Small intestine (tissue), 7 donors: ENCODE measurements around the gene PARD3B. TPM values are rescaled to one million over a fixed set of nuclear protein-coding genes. Genes with fewer than 3 reads are reported as not detected.

Experiments
- DNase-seq, 2 donors: peaks; one replicate each; pipeline versions ENCODE4 v3.0.0 to v3.0.0-alpha.2; 2013
- FAIRE-seq: peaks from 2 replicates; lab custom pipeline; 2012; peaks lifted over from hg19 to GRCh38; lab: Jason Lieb, UNC
- H3K27ac ChIP-seq, 3 donors: one replicate each; pipeline ENCODE4 v1.5.1; 2013; ENCODE audit warnings: low read length in 2 of 3, mild to moderate bottlenecking in 2 of 3, control low read depth in 1 of 3, inconsistent platforms in 1 of 3, low read depth in 1 of 3, moderate library complexity in 1 of 3
- H3K27me3 ChIP-seq, 3 donors: one replicate each; pipeline ENCODE4 v1.6.1; 2013; ENCODE audit warnings: low read length in 3 of 3, inconsistent platforms in 1 of 3; ENCODE audit not compliant: control insufficient read depth in 3 of 3, insufficient read depth in 3 of 3
- H3K36me3 ChIP-seq, 3 donors: one replicate each; pipeline ENCODE4 v1.6.1; 2013; ENCODE audit warnings: low read length in 3 of 3, inconsistent platforms in 1 of 3, low read depth in 1 of 3, mild to moderate bottlenecking in 1 of 3, moderate library complexity in 1 of 3; ENCODE audit not compliant: control insufficient read depth in 3 of 3, insufficient read depth in 2 of 3
- H3K4me1 ChIP-seq, 3 donors: one replicate each; pipeline ENCODE4 v1.6.1; 2013; ENCODE audit warnings: low read length in 2 of 3, inconsistent platforms in 1 of 3, low read depth in 1 of 3, mild to moderate bottlenecking in 1 of 3, moderate library complexity in 1 of 3; ENCODE audit not compliant: control insufficient read depth in 3 of 3, insufficient read depth in 2 of 3
- H3K4me3 ChIP-seq, 3 donors: one replicate each; pipeline ENCODE4 v1.5.1; 2013; ENCODE audit warnings: low read length in 3 of 3, control low read depth in 1 of 3, inconsistent platforms in 1 of 3, low read depth in 1 of 3, mild to moderate bottlenecking in 1 of 3, moderate library complexity in 1 of 3
- H3K9me3 ChIP-seq, 2 donors: one replicate each; pipeline ENCODE4 v1.6.1; 2013; ENCODE audit warnings: low read depth in 1 of 2, low read length in 1 of 2; ENCODE audit not compliant: control insufficient read depth in 2 of 2, insufficient read depth in 1 of 2
- WGBS, 3 donors: extraction: QIAGEN DNeasy Blood & Tissue Kit; methylation state at CpG; one replicate each; pipeline ENCODE4 v1.1.7; 2013; 5-methylcytosine and 5-hydroxymethylcytosine counted together
- polyA plus RNA-seq, 4 donors: library from polyadenylated mRNA; stranded (reverse) in 3 of 4; unstranded in 1 of 4; fragments of 200-250 nt in 3 of 4; fragments of 120-200 nt in 1 of 4; gene quantifications; one replicate each; pipeline versions ENCODE4 v1.2.1 to v1.2.3, GENCODE V29; 2013
- donor health status: healthy with polysubstance abuse.
- donor health status: control.
- donor health status: control.
- donor health status: Bipolar disorder and iron deficiency.
- donor health status: healthy.

PARD3B gene
- polyA plus RNA-seq, 4 donors, result 2.8 to 10.7 (median 3.6) TPM

DNA sequence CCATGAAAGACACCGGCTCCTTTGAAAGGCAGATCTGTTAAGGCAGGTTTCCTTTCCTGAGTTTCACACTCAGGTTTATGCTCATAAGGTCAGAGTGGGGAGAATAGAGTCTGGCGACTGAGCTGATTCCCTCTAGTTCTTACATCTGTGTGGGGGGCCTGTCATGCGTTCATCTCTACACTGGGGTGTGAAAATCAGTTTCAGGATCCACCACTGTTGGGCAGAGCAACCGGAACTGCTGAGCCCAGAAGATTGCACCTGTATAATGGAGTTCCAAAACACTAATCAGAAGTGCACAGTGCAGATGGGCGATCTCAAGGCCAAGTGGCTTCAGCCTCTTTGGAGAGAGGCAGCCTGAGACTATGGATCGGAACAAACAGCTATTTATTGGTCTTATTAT is 955.7 kb downstream of the PARD3B start:
- no peak overlapping the region for H3K4me3 ChIP-seq
- DNase-seq (no peak), FAIRE-seq (no peak)
- peaks cover 0 to 5% (median 0%) of the 10 kb centered on the region in 3 donors for H3K36me3 ChIP-seq
- no peaks in the 10 kb centered on the region for H3K27me3 ChIP-seq
- 84 to 93% (median 89%) methylated on average over 6 of the region's 6 CpGs for WGBS, 3 donors
- H3K9me3 ChIP-seq, result no peaks in the 10 kb centered on the region
- no peaks in the 10 kb centered on the region for H3K4me1 ChIP-seq
- no peak overlapping the region for H3K27ac ChIP-seq

DNA sequence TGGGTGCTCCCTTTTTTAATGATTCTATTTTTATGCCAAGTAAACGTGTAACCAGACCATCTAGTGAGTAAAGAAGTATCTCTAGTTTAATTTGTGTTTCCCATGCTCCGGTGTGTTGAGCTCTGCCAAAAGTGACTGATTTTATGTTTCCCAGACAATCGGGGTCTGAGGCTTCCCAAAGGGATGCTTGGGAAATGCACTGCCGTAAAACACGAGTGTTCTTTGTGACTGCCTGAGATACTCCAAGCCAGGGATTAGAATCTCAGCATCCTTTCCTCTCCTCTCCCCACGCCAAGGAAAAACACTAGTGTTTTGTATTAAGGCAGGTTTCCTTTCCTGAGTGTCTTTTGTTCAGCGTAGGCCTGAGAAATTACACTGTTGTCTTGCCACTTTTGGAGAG is 956.6 kb downstream of the PARD3B start:
- no peak for FAIRE-seq

DNA sequence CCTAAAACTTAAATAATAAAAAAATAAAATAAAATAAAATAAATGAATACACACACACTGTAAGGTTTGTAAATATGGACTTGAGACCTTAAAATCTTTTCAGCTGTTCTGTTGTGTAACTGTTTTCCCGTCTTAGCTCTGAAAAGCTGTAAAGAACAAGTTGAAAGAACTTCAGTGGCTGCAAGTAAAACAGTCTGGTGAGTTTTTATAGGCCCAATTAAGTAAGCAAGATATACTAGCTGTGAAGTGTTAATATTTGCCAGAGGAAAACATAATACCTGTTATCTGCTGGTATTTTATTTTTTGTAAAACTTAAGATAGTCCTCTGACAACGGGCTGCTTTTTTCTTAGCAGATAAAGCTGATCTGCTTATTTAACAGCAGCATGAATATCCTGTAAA is 960.1 kb downstream of the PARD3B start:
- WGBS, 3 donors, result 19 to 64% (median 35%) methylated on average over 2 of the region's 2 CpGs

More for the DNA sequence above, 956.6 kb downstream of the PARD3B start:
- Histone ChIP-seq H3K4me1 (no peaks in the 10 kb centered on the region), H3K9me3 (no peaks in the 10 kb centered on the region), H3K27ac (no peak overlapping the region), H3K27me3 (no peaks in the 10 kb centered on the region), H3K36me3 (peaks cover 0 to 5% (median 0%) of the 10 kb centered on the region in 3 donors), H3K4me3 (no peak overlapping the region)
- WGBS, 3 donors, result 82 to 88% (median 86%) methylated on average over 7 of the region's 7 CpGs
- no peak for DNase-seq

DNA sequence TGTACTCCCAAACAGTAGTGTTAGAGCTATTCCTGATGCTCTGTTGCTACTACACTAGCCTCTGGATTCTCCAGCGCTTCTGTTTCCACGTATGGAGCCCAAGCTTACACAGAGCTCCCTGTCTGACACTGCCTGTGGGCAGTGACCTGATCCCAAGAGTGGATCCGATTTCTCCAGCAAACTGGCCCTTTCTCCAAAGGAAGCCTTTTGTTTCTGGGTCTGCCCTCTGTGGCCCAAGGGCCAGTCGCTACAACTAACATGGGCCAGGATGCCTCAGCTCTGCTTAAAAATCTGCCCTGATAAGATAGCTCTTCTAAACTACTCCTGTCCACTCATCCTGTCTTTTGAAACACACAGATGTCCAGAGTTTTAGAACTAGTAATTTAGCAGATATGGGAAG is 964.4 kb downstream of the PARD3B start:
- Histone ChIP-seq H3K4me1 (no peaks in the 10 kb centered on the region), H3K4me3 (no peak overlapping the region), H3K9me3 (no peaks in the 10 kb centered on the region), H3K27ac (no peak overlapping the region), H3K27me3 (no peaks in the 10 kb centered on the region), H3K36me3 (no peaks in the 10 kb centered on the region)
- WGBS, 3 donors, result 90 to 97% (median 94%) methylated on average over 4 of the region's 4 CpGs
- FAIRE-seq, result no peak
- no peak for DNase-seq

More for the DNA sequence above, 960.1 kb downstream of the PARD3B start:
- no peak overlapping the region for H3K4me3 ChIP-seq
- DNase-seq (peak; percentile 28 to 57), FAIRE-seq (no peak)
- no peaks in the 10 kb centered on the region for H3K4me1 ChIP-seq
- peaks cover 0 to 5% (median 0%) of the 10 kb centered on the region in 3 donors for H3K36me3 ChIP-seq
- no peaks in the 10 kb centered on the region for H3K27me3 ChIP-seq
- no peak overlapping the region for H3K27ac ChIP-seq
- H3K9me3 ChIP-seq, result no peaks in the 10 kb centered on the region

DNA sequence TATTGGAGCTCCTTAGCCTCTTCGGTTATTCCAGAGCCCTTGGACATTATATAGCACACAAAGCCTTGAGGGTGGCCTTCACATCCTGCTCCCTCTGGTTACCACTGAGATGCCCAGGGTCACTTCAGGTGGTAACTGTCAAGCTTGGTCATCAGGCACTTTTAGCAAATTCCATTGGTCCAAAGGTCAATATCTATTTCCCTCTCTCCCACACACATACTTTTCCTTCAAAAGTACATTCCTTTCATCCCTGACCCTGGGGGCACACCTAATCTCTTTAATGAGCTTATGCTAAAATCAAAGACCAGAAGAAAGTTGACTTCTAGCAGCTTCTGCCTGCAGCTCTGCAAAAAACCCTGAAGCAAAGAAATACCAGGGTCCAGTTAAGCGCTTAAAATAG is 965.1 kb downstream of the PARD3B start:
- no peaks in the 10 kb centered on the region for H3K9me3 ChIP-seq
- WGBS, 3 donors, result 89 to 92% (median 90%) methylated on average over 2 of the region's 2 CpGs
- H3K4me3 ChIP-seq, result no peak overlapping the region
- H3K36me3 ChIP-seq, result no peaks in the 10 kb centered on the region
- no peaks in the 10 kb centered on the region for H3K27me3 ChIP-seq
- peak in 1 of 2 donors; percentile 3 for DNase-seq
- FAIRE-seq, result no peak
- no peak overlapping the region for H3K27ac ChIP-seq
- no peaks in the 10 kb centered on the region for H3K4me1 ChIP-seq

DNA sequence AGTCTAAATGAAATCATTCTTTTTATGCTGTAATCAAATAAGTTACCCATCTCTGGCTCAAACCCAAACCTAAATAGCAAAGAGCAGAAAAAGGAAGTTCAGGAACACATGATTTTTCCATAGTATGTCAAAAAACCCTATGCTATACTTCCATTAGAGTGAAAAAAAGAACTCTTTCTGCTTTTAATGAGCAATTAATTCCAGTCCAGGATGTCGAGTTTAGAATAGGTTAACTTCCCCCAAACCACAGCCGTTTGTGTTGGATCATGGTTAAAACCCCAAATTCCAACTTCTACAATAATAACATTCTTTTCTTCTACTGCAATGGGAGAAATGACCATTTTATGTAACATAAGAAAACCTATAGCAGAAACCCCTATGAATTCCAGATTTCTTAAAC is 965.9 kb downstream of the PARD3B start:
- DNase-seq (no peak), FAIRE-seq (no peak)
- 42 to 73% (median 49%) methylated on average over 2 of the region's 2 CpGs for WGBS, 3 donors
- Histone ChIP-seq H3K27me3 (no peaks in the 10 kb centered on the region), H3K4me1 (no peaks in the 10 kb centered on the region), H3K4me3 (no peak overlapping the region), H3K27ac (no peak overlapping the region), H3K9me3 (no peaks in the 10 kb centered on the region), H3K36me3 (no peaks in the 10 kb centered on the region)

DNA sequence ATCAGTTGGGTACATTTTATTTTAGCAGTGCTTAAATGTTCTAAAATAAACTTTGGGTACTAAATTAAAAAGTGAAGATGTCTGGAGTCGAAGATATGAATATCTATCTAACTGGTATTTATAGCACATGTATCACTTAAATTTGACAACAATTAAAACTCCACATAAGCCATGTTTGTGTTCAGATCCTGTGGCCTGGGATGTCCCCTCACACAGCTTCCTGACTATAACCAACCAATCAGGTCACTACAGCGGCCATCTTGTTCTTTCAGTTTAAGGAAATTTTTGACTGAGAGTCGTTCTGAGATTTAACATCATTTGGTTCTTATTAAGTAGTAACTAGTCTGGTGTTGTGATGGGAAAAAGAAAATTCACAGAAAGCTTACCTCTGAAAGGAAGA is 966.4 kb downstream of the PARD3B start:
- 87 to 96% (median 93%) methylated on average over 3 of the region's 3 CpGs for WGBS, 3 donors

DNA sequence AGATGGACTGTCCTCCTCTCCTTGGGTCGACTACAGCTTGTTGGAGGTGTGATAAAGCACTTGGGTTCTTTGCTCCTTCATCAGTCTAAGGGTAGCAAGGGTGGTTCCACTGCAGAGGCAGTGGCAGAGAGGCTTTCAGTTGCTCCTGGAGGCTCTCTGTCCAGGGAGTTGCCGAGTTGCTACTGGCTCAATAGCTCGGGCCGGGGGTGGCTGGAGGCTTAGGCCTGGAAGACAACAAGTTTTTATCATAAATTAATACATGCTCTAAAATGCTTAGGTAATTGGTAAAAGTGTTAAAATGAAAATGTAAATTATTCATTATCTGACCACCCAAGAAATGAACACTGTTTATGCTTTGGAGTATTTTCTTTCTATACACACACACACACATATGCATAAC is 975.0 kb downstream of the PARD3B start:
- no peak for FAIRE-seq
- Histone ChIP-seq H3K9me3 (peaks cover 0 to 5% of the 10 kb centered on the region in 2 donors), H3K36me3 (no peaks in the 10 kb centered on the region), H3K4me3 (no peak overlapping the region), H3K4me1 (no peaks in the 10 kb centered on the region), H3K27ac (no peak overlapping the region), H3K27me3 (no peaks in the 10 kb centered on the region)
- DNase-seq, result no peak
- 87 to 92% (median 91%) methylated on average over 4 of the region's 4 CpGs for WGBS, 3 donors

More for the DNA sequence above, 966.4 kb downstream of the PARD3B start:
- DNase-seq (no peak), FAIRE-seq (no peak)
- no peak overlapping the region for H3K27ac ChIP-seq
- H3K36me3 ChIP-seq, result no peaks in the 10 kb centered on the region
- no peaks in the 10 kb centered on the region for H3K27me3 ChIP-seq
- H3K4me3 ChIP-seq, result no peak overlapping the region
- H3K4me1 ChIP-seq, result no peaks in the 10 kb centered on the region
- no peaks in the 10 kb centered on the region for H3K9me3 ChIP-seq

DNA sequence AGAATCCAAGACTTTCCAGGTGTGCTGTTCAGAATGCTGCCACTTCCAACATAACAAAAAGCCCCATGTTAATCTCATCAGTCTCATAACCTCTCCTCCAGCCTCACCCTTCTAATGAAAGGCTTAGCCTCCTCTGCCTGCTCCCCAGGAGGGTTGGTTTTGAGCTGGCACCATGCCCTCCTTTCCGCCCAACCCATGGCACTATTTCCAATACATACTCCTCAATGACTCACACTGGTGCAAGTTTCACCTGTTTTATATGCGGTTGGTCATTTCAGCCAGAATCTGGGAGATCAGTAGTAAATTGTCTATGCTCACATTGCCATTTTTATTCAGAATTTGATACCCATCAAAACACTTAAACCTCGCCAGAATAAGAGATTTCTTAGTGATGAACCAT is 979.4 kb downstream of the PARD3B start:
- FAIRE-seq (no peak), DNase-seq (peak in 1 of 2 donors; percentile 40)
- H3K27ac ChIP-seq, result no peak overlapping the region
- no peaks in the 10 kb centered on the region for H3K9me3 ChIP-seq
- WGBS, 3 donors, result 33 to 77% (median 61%) methylated on average over 3 of the region's 3 CpGs
- no peaks in the 10 kb centered on the region for H3K27me3 ChIP-seq
- H3K36me3 ChIP-seq, result no peaks in the 10 kb centered on the region
- no peaks in the 10 kb centered on the region for H3K4me1 ChIP-seq
- H3K4me3 ChIP-seq, result no peak overlapping the region
